ENCODE measurements around the gene PLAAT4. TPM values are rescaled to one million over a fixed set of nuclear protein-coding genes. Genes with fewer than 3 reads are reported as not detected.

PLAAT4 gene
- total and polyA plus RNA-seq, 2 experiments from 2014 or later, result 0.69 to 4.6 TPM

DNA sequence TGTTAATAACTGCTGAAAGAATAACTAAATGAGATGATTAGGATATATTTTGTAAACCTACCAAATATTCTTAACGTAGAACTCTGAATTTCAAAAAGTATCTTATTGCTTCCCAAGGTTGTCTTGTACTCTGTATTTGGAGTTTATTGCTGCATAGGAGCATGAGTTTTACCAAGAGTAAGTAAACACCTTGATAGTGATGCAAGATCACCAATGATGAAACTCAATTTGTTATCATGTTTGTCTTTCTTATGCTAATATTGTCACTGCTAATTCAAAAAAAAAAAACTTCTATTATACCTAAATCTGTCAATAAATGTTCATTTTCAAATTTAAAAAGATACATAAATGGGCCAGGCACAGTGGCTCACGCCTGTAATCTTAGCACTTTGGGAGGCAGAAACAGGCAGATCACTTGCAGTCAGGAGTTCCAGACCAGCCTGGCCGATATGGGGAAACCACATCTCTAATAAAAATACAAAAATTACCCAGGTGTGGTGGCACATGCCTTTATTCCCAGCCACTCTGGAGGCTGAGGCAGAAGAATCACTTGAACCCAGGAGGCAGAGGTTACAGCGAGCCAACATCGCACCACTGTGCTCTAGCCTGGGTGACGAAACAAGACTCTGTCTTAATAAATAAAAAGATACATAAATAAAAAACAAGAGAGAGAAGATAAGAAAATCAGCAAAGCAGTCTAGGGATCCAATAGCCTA is 50.0 kb downstream of the PLAAT4 start (continued):
- TF ChIP-seq, protein P1, sequence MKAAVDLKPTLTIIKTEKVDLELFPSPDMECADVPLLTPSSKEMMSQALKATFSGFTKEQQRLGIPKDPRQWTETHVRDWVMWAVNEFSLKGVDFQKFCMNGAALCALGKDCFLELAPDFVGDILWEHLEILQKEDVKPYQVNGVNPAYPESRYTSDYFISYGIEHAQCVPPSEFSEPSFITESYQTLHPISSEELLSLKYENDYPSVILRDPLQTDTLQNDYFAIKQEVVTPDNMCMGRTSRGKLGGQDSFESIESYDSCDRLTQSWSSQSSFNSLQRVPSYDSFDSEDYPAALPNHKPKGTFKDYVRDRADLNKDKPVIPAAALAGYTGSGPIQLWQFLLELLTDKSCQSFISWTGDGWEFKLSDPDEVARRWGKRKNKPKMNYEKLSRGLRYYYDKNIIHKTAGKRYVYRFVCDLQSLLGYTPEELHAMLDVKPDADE (IDR thresholded peaks at IDR 0.05), result no peak
- TF ChIP-seq EZH2 (IDR thresholded peaks at IDR 0.05; ENCODE audit: low read depth, unreplicated experiment) (no peak), POLR2AphosphoS5 (IDR thresholded peaks at IDR 0.05; ENCODE audit: low read depth) (no peak), EZH2phosphoT487 (IDR thresholded peaks at IDR 0.05; ENCODE audit: unreplicated experiment) (no peak), JUNB (IDR thresholded peaks at IDR 0.05; ENCODE audit: unreplicated experiment) (no peak), CREB1 (CRISPR knock-in tag; IDR thresholded peaks at IDR 0.05; ENCODE audit: low read depth) (no peak), STAT1 (IDR thresholded peaks at IDR 0.05; ENCODE audit: unreplicated experiment) (no peak), ZNF114 (CRISPR knock-in tag; IDR thresholded peaks at IDR 0.05) (no peak)
- TF ChIP-seq, protein P2, sequence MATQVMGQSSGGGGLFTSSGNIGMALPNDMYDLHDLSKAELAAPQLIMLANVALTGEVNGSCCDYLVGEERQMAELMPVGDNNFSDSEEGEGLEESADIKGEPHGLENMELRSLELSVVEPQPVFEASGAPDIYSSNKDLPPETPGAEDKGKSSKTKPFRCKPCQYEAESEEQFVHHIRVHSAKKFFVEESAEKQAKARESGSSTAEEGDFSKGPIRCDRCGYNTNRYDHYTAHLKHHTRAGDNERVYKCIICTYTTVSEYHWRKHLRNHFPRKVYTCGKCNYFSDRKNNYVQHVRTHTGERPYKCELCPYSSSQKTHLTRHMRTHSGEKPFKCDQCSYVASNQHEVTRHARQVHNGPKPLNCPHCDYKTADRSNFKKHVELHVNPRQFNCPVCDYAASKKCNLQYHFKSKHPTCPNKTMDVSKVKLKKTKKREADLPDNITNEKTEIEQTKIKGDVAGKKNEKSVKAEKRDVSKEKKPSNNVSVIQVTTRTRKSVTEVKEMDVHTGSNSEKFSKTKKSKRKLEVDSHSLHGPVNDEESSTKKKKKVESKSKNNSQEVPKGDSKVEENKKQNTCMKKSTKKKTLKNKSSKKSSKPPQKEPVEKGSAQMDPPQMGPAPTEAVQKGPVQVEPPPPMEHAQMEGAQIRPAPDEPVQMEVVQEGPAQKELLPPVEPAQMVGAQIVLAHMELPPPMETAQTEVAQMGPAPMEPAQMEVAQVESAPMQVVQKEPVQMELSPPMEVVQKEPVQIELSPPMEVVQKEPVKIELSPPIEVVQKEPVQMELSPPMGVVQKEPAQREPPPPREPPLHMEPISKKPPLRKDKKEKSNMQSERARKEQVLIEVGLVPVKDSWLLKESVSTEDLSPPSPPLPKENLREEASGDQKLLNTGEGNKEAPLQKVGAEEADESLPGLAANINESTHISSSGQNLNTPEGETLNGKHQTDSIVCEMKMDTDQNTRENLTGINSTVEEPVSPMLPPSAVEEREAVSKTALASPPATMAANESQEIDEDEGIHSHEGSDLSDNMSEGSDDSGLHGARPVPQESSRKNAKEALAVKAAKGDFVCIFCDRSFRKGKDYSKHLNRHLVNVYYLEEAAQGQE (IDR thresholded peaks at IDR 0.05; ENCODE audit: unreplicated experiment), result no peak

DNA sequence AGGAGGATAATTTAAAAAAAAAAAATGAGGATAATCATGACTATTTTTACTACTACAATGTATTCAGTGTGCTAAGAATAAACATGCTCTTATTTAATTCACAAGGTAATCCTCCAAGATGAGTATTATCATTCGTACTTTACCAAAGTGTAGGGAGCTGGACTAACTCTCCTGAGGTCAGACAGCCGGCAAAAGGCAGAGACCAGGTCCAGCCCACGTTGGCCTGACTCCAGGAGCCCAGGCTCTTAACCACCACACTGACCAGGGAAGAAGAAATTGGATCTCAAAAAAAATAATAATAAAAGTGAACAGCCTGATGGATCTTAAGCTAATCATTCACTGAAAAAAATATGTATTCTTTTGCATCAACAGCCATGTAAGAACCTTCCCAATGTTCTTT is 52.4 kb downstream of the PLAAT4 start:
- H3K79me2 ChIP-seq (replicated peaks; ENCODE audit: insufficient read depth), result peaks cover 4% of the 10 kb centered on the region
- H3F3A ChIP-seq (replicated peaks; ENCODE audit: low read depth), result peaks cover 3% of the 10 kb centered on the region; the same call in 1 of the 2 replicates
- H3K4me3 ChIP-seq, result no peak overlapping the region
- 0 out of 2 replicates have a peak, but pooled peaks cover 3% of the 10 kb centered on the region for H3K4me1 ChIP-seq (ENCODE audit: insufficient read depth)
- TF ChIP-seq ZNF114 (CRISPR knock-in tag; IDR thresholded peaks at IDR 0.05) (no peak), CREB1 (CRISPR knock-in tag; IDR thresholded peaks at IDR 0.05; ENCODE audit: low read depth) (no peak), POLR2AphosphoS5 (IDR thresholded peaks at IDR 0.05; ENCODE audit: low read depth) (no peak)
- TF ChIP-seq, protein P2 (IDR thresholded peaks at IDR 0.05; ENCODE audit: unreplicated experiment), result no peak
- no peaks in the 10 kb centered on the region for H3K9me2 ChIP-seq (ENCODE audit: insufficient read depth)
- H3K9me3 Mint-ChIP-seq, result no peaks in the 10 kb centered on the region
- H2AFZ ChIP-seq, result no peak overlapping the region
- peaks cover 27% of the 10 kb centered on the region for H3K36me3 ChIP-seq (ENCODE audit: insufficient read depth)
- H4K20me1 ChIP-seq (replicated peaks; ENCODE audit: insufficient read depth), result no peaks in the 10 kb centered on the region
- H3K27ac ChIP-seq (ENCODE audit: low read depth), result 0 out of 2 replicates have a peak overlapping the region, but pooled peaks have one; percentile 55
- no peak overlapping the region for H3K4me2 ChIP-seq
- peaks cover 56% of the 10 kb centered on the region for H3K36me3 Mint-ChIP-seq (ENCODE audit: low read depth)
- H3K27me3 Mint-ChIP-seq (ENCODE audit: insufficient read depth, low read depth, poor library complexity), result peaks cover 4% of the 10 kb centered on the region
- H3K27ac Mint-ChIP-seq, result no peak overlapping the region
- no peak for ATAC-seq
- no peaks in the 10 kb centered on the region for H3K4me1 Mint-ChIP-seq
- no peak overlapping the region for H3K4me3 Mint-ChIP-seq
- DNase-seq (ENCODE audit: low spot score), result no peak
- H3K27me3 ChIP-seq (ENCODE audit: insufficient read depth), result no peaks in the 10 kb centered on the region
